HG02938 (cell line): Measurements from ENCODE around the gene ME1.
"Not testable (repeated sequence)": the region's sequence is repeated elsewhere in the genome, so short reads cannot be mapped to it uniquely, and the experiment has no call there.

Experiments used
- ATAC-seq: cut with Tn5 transposase; IDR thresholded peaks from one replicate; pipeline ENCODE4 v1.9.1; 2021; ENCODE audit warnings: mild to moderate bottlenecking, moderate library complexity; ENCODE audit not compliant: unreplicated experiment

ME1 gene

DNA sequence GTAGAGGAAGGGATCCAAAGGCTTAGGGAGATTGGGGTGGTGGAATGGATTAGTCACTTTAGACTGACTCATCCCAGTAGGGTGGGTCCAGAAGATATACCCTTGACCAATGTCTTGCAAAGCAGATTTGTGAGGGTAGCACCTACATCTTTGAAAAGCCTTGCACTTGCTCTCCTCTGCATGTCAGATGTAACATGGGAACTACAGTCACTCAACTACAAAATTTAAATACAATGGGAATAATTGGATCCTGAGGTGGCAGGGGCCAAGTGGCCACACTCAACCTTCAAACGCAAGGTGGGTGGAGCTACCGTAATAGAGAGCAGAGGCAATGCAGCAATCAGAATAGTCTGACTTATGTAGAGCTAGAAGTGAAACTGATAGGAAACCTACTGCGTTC, 71.2 kb downstream of the ME1 start:
- no peak for ATAC-seq

DNA sequence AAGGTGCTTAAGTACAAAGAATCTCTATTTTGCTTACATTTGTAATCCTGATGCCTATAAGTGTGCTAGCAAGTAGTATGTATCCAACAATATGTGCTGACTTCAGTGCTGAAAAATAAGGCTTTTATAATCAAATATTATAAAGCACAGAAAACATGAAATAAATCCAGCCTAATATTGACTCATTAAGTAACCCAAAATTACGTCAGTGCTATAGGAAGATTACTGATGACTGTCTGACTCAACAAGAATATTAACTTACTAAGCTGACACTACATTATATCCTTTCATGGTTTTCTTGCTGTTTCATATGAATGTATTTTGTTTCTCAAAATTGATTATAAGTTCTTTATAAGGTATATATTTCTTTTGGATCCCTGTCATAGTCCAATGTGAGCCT, 76.1 kb downstream of the ME1 start:
- ATAC-seq, result no peak

DNA sequence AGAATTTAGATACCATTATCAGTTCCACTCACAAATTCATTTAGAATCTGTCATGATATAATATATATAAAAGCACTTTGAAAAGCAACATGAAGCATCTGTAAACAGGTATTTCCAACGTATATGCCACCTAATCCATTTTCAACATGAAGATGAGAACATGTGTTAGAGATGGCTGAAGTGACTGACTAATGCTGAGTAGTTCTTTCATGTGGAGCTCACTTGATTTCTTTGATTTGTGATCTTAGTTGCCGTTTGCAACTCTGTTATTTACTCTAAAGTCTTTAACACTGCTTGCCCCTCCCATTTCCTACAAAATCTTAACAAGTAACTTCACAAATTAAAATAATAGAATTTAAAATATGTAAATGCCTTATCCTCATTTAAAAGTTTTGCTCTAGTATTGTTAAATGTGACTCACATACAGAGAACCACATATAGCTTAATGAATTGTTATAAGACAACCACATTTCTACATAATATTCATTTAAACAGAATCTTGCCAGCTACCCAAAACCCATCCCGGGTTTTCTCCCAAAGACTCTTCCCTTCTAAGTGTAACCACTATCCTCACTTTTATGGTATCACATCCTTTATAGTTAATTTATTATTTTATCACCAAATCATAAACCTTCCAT, 78.3 kb downstream of the ME1 start:
- ATAC-seq, result no peak

DNA sequence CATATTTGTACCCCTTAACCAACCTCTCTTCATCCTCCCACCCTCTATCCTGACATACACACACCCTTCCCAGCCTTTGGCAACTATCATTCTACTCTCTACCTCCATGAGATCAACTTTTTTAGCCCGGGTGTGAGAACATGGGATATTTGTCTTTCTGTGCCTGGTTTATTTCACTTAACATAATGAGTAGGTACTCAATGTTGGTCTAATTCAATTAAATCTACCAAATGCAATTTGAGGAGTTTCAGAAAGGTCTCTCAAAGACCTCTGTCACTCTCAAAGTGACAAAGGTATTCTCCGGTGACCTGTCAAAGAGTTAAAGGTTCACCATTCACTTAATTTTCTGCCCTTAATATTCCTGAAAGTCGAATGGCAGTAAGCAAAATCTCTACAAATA, 87.7 kb downstream of the ME1 start:
- no peak for ATAC-seq

DNA sequence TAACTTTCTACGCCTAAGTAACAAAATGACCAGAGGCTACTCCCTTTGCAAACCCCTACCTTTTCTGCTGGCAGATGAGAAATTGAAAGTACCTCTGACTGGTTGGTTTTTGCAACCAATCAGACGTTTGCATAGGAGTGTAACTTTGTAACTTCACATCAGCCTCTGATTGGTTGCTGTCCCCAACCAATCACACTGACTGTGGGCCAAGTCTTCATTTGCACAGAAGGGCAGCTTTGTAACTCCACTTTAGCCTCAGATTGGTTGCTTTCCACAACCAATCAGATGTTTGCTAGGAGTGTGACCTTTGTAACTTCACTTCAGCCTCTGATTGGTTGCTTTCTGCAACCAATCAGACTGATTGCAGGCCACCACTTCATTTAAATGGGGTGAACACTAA, 89.1 kb downstream of the ME1 start:
- no peak for ATAC-seq

DNA sequence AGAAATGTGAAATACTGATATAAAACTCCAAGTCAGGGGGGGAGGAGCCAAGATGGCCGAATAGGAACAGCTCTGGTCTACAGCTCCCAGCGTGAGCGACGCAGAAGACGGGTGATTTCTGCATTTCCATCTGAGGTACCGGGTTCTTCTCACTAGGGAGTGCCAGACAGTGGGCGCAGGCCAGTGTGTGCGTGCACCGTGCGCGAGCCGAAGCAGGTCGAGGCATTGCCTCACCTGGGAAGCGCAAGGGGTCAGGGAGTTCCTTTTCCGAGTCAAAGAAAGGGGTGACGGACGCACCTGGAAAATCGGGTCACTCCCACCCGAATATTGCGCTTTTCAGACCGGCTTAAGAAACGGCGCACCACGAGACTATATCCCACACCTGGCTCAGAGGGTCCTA, 96.9 kb downstream of the ME1 start:
- not testable (repeated sequence) for ATAC-seq

DNA sequence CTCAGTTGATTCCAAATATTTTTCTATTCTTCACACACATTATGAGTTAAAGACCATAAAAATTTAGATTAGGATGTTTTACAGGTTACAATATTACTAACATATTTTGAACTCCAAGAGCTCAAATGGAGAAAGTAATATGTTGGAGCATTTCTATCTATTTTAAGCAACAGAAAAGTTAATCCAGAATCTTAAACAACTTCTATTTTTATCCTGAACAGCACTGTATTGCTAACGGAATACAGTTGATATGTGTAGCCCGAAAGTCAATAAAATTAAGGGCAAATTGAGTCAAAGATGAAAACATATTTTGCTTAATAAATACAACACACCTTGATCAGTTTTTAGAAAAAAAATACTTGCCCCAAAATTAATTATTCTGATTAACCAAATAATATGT, 97.4 kb downstream of the ME1 start:
- no peak for ATAC-seq

DNA sequence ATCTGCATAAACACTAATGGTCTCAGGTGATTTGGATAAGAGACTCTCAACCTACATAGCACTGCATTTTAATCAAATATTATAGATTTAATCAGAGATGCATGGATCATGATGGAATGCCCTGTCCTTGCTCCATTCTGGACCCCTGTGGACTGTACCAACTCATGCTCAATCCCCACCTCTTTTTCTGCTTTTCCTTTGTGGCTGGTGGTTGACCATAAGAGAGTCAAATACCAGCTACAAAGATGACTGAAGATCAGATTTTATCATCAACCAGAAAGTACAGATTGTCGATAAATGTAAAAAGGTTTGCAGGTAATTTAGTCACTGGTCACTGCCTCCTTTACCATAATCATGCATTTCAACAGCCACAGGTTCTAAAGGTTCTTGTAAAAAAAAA, 116.2 kb downstream of the ME1 start:
- ATAC-seq, result no peak

DNA sequence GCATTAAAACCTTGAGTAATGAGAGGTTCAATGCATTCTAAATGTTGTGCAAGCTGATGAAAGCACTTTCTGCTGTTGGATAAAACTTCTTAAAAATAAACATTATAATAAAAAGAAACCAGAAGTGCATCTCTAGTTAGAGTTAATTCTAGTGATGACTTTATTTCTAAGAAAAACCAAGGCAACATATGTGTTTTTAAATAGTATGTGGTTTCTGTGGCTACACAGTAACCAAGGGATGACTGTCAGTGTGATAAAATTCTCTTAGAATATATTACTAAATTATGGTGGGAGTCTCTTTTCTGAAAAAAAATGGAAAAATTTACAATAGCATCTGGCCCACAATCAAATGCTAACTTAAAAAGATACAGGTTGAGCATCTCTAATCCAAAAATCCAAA, 117.0 kb downstream of the ME1 start:
- ATAC-seq, result peak; percentile 53

DNA sequence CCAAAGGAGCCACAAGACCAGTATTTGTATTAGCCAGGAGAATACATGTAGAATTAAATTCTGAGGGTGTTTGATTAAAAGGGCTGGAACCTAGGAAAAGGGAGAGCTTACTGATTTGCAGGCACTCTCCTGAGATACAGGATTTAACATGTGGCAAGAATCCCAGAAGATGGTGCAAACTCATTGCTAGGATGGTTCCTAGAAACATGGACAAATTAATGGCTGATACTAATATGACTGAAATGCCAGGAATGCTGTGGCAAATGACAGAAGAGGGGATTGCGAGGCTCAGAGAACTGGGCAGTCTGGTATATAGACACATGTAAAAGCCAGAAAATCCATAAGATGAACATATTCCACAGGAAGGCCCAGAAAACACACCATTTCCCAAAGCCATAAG, 119.6 kb downstream of the ME1 start:
- no peak for ATAC-seq

DNA sequence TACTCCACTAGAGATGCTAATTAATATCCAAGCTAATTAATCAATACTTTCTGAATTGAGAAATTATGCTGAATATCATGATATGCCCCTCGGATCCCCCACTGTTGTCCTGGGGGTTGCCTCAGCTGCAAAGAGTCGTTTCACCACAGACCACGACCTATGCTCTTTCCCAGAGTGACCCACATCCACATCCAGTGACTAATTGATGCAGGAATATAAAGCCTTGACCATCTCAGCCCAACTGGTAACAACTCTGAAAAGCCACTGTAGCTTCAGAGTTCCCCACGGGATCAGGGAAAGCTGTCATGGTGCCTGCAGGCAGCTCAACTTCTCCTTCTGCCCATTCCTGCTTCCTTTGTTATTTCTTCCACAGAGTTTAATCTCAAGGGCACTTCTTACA, 120.8 kb downstream of the ME1 start:
- ATAC-seq, result no peak

DNA sequence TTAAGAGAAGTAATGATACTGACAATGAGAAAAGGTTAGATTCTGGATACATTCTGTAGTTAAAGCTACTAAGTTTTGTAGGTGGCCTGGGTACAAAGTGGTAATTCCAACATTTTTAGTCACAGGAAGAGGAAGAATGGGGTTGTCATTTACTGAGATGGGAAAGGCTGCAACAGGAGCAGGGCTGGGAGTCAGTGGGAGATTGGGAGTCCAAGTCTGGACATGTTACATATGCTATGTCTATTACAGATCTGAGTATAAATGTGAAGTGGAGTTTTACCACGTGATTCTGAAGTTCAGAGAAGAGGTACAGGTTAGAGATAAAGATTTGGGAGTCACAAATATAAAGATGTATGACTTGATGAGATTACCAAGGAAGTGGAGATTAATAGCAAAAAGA, 121.5 kb downstream of the ME1 start:
- no peak for ATAC-seq

DNA sequence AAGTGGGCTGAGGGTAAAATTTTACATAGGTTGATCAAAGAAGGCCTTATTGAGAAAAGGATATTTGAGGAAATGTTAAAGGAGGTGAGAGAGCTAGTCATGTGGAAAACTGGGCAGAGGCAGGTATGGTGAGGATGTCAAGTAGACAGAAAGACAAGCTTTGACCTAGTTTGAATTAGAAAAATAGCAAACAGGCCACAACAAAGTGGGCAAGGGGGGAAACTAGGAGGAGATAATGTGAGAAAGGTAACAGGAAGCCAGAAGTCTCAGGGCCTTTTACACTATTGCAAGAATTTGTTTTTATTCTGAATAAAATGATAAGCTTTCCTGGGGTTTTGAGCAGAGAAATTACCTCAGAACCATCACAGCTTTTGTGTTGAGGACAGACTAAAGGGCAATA, 122.0 kb downstream of the ME1 start:
- ATAC-seq, result no peak

DNA sequence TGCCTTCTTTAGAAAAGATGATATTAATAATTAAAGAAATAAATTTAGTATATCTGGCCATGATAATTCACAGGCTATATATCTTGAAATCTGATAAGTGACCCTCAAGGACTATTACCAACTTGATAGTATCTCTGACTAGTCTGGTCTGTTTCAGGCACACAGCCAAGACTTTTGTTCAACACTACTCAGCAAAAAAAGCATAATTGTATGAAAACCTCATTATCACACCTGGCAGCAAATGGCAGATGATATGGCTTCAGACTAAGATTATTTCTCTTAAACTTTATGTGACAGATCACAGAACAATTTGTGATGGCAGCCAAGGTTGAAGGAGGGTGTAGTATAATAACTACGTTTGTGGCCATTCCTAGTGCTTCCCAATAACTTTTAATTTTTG, 123.0 kb downstream of the ME1 start:
- no peak for ATAC-seq

DNA sequence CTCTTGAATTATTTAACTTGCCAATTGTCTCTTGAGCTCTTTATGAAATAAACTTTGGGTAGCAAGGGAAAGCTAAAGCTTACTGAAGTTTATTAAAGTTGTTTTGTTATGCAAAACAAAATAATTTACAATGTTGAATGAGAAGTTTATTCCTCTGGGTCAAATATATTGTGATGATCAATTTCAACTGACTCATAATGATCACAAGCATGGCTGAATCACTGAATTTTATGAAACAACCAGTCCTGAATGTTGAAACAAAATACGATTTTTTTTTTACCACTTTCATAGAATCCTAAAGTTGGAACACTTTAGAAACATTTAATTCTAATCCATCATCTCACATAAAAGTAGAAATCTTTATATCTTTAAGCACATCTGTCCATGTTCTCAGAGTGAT, 127.4 kb downstream of the ME1 start:
- no peak for ATAC-seq

DNA sequence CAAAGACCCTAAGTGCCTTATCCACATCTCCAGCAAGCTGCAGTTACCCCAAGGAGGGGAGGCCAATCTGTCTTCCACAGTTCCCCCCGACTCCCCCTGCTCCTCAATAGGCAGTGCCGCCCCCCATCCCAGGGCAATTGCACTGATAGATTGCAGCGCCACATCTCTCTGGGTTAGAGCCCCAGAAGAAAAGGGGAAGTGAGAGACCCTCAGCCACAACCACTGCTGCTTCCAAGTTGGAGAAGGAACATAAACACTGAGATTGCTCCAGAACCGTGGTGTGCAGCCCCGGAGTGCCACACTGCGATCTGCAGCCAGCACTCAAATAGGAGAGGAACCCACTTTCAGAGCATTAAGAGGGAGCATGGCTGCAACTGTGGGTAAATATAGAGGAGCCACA, 136.2 kb downstream of the ME1 start:
- ATAC-seq, result no peak

DNA sequence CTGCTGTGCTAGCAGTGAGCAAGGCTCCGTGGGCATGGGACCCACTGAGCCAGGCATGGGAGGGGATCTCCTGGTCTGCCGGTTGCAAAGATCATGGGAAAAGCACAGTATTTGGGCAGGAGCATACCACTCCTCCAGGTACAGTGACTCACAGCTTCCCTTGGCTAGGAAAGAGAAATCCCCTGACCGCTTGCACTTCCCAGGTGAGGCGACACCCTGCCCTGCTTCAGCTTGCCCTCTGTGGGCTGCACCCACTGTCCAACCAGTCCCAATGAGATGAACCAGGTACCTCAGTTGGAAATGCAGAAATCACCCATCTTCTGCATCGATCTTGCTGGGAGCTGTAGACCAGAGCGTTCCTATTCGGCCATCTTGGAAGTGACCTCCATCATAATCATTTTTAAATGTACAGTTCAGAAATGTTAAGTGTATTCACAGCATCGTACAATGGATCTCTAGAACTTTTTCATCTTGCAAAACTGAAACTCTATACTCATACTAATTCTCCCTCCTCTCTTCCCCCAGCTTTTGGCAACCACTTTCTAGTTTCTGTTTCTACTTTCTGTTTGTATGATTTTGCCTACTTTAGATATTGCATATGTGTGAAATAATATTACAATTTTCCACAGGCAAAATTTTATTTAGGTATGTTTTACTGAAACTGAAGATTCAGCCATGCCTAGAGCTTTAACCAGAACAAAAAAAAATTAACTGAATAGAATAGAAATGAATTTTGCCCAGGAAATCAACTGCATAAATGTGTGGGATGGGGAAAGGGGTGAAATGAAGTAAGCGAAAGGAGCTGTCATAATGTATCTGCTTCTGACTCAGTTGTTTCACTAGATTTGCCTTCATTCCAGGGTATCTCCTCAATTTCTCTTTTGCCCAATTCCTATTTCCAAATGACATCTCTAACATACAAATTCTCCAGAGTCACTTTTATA, 137.7 kb downstream of the ME1 start:
- ATAC-seq, result peak; percentile 99

DNA sequence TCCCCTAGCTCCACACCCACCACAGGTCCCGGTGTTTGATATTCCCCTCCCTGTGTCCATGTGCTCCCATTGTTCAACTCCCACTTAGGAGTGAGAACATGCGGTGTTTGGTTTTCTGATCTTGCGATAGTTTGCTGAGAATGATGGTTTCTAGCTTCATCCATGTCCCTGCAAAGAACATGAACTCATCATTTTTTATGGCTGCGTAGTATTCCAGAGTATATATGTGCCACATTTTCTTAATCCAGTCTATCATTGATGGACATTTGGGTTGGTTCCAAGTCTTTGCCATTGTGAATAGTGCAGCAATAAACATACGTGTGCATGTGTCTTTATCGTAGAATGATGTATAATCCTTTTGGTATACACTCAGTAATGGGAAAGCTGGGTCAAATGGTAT, 143.6 kb downstream of the ME1 start:
- not testable (repeated sequence) for ATAC-seq

DNA sequence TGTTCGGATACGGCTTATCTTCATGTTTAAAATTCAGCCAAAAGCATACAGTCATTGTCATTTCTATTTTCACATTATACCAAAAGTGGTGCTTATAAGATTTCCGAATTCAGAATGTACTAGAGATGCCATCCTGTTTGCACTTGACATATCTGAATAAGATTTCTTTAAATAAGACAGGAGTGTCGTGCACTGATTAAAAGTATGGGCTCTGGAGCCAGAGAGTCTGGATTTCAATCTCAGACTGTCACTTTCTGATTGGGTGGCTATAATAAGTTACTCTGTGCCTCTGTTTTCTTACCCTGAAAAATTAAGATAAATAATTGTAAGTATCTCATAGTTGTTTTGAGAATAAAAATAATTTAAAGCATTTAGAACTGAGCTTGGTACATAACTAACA, 144.9 kb downstream of the ME1 start:
- no peak for ATAC-seq

DNA sequence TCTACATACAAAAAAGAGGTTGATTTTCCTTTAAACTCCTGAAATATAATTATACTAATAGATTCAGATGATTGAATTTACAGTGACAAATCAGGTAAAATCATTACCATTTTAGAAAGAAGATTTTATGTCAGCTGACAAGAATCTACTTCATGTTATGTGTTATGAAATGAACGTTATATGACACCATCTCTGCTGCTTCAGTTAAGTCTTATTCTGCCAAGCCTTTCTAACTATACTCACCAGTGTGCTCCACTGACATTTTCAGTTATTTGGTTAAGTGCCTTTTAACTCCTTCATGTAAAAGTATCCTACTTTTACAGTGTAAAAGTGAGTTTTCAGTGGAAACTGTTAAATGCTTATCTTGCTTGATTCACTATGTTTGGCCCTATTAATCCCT, 157.3 kb downstream of the ME1 start:
- no peak for ATAC-seq

DNA sequence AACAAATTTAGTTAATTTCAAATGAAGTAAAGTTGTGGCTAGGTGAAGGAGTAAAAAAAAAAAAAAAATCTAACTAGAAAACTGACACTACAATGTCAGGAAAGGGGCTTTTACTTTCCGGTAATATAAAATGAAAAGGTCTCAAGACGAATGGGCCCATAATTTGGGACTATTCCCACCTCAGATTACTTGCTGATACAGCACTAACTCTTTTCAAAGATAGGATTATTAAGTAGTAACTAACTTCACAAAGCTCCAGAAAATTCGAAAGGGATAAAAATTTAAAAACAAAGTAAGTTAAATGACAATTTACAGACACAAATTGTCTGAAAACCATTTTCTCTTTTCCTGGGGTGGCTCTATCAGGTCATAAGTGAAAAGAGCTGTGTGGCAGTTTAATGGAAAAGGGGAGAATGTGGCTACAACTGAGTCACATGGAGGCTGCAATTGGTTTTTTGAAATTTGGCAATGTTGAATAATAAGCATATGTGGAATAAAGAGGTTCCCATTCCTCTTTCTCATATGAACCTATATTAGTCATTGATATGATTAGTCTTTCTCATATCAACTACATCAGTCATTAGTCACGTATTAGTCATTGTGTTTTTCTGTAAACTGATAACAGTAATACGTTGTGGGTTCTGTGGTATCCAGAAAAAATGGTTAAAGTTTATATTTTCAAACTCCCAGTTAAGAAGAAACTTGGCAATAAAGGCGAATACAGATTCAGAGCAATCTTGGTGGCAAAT, 159.7 kb downstream of the ME1 start:
- peak; percentile 86 for ATAC-seq

DNA sequence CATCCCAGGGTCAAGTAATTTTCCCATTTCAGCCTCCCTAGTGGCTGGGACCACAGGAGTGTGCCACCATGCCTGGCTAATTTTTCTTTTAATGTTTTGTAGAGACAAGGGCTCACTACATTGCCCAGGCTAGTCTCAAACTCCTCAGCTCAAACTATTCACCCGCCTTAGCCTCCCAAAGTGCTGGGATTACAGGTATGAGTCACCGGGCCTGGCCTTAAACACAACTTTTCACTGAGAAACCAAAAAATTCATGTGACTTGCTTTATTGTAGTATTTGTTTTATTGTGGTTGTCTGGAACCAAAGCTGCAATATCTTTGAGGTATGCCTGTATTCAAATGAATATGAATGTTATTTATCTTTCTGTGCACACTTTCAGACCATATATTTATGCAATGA, 165.5 kb downstream of the ME1 start:
- ATAC-seq, result no peak
